GM12878 (cell line): ENCODE data around the gene GM2A. TPM values are rescaled to one million over a fixed set of nuclear protein-coding genes. Genes with fewer than 3 reads are reported as not detected.

ENCODE experiments used
- ASH2L ChIP-seq: fragments of 300-600, 200-600 bp; sonication (generic); IDR thresholded peaks from 2 replicates; pipeline ENCODE4 v1.6.1; 2017; ENCODE audit warnings: low read depth, mild to moderate bottlenecking, borderline replicate concordance
- CEBPZ ChIP-seq: fragments of 150-350 bp; IDR thresholded peaks from 2 replicates; pipeline ENCODE4 v1.6.1; 2016; ENCODE audit warnings: low read depth, low read length
- NKRF ChIP-seq: fragments of 450-650 bp; conservative IDR thresholded peaks from 2 replicates; pipeline ENCODE4 v1.6.1; 2017; ENCODE audit warnings: mild to moderate bottlenecking, moderate library complexity
- PAX5 ChIP-seq: IDR thresholded peaks from 2 replicates; pipeline ENCODE4 v1.6.1; 2011; ENCODE audit warnings: low read depth, low read length, borderline replicate concordance
- RAD21 ChIP-seq: IDR thresholded peaks from 2 replicates; pipeline ENCODE4 v1.6.1; 2011; ENCODE audit warnings: mild to moderate bottlenecking, low read depth, low read length, moderate library complexity; ENCODE audit not compliant: insufficient read depth
- SMARCA5 ChIP-seq: fragments of 450-650 bp; IDR thresholded peaks from 2 replicates; pipeline ENCODE4 v1.6.1; 2017; ENCODE audit warnings: mild to moderate bottlenecking
- ZBTB40 ChIP-seq: fragments of 450-650 bp; IDR thresholded peaks from 2 replicates; pipeline ENCODE4 v1.6.1; 2016; ENCODE audit warnings: mild to moderate bottlenecking, moderate library complexity, borderline replicate concordance
- ZNF24 ChIP-seq: fragments of 450-650 bp; IDR thresholded peaks from 2 replicates; pipeline ENCODE4 v1.6.1; 2017; ENCODE audit warnings: antibody characterized with exemption, mild to moderate bottlenecking
- polyA plus RNA-seq, 11 experiments: library from polyadenylated mRNA; depleted of rRNA in 4 of 11; unstranded in 6 of 11; stranded (reverse) in 5 of 11; fragments of >200 nt; fragmentation: Nextera tagmentation in 4 of 11; fragmentation: Illumina TruSeq in 1 of 11; extraction: Ambion mirVana in 4 of 11; extraction: Trizol in 1 of 11; gene quantifications; 1 replicate in 1 of 11; 2 replicates in 10 of 11; pipeline versions ENCODE4 v1.2.1 to v1.2.3, GENCODE V29; 2011 to 2016; ENCODE audit warnings: inconsistent platforms in 2 of 11, missing spikeins in 2 of 11, low read depth in 1 of 11
- total RNA-seq, 4 experiments: library from RNA; depleted of rRNA in 3 of 4; stranded (reverse); fragments of >200 nt in 3 of 4; fragmentation: Illumina TruSeq in 1 of 4; extraction: Trizol in 1 of 4; gene quantifications; 2 replicates each; pipeline versions ENCODE4 v1.2.1 to v1.2.3, GENCODE V29; 2013 to 2021

GM2A gene
- total and polyA plus RNA-seq, 10 of the 15 experiments (the other 5 are each of a cell fraction or from before 2014, with no cell fraction given), result 33.6 to 106 (median 68.2) TPM

GRCh38 chr5:151288180-151288579 lies 35.2 kb downstream of the GM2A start (continued):
- TF ChIP-seq NKRF (no peak), ZNF24 (no peak), CEBPZ (no peak), ZBTB40 (no peak), ASH2L (no peak), PAX5 (no peak), SMARCA5 (no peak), RAD21 (0 out of 2 replicates have a peak, but pooled peaks have one; percentile 22)
